ENCODE data around the gene EYA3.

Gene EYA3

DNA sequence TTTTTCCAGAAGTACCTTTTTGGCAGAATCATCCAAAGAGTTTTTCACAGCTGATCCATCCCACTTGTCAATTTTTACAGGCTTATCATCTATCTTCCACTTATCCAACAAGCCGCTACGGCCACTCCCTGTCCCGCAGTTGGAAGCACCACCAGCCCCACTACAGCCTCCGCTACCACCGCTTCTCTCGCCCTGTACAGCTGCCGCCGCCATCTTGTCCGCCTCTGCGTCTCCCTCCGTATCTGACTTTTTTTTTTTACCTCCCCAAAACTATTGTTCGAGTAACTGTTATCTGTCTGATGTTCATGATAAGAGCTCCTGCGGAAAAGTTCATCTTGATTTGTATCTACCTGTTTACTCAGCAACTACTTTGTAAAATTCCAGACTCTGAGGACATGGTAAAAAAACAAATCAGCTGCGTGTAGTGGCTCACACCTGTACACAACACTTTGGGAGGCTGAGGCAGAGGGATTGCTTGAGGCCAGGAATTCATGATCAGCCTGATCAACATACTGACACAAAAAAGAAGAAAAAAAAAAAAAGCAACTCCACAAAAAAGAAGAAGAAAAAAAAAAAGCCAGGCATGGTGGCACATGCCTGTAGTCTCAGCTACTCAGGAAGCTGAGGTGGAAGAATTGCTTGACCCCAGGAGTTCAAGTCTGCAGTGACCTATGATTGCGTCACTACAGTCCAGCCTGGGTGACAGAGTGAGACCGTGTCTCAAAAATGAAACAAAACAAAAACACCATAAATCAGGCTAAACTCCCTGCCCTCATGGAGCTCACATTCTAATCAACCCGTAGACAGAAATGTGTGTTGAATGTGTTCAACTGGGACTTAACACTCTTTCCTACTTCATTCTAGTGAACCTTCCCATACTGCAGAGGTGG lies 8.0 kb upstream of the EYA3 start:
- H3K4me1 Mint-ChIP-seq = no peaks in the 10 kb centered on the region
- no peaks in the 10 kb centered on the region for H3K36me3 Mint-ChIP-seq
- H3K9me3 Mint-ChIP-seq = no peaks in the 10 kb centered on the region
- H3K4me3 Mint-ChIP-seq = no peak overlapping the region
- no peak overlapping the region for H3K27ac Mint-ChIP-seq
- peaks cover 1% of the 10 kb centered on the region for H3K27me3 Mint-ChIP-seq

- peak overlapping the region; percentile 42 for H3K27ac Mint-ChIP-seq
- peak overlapping the region; percentile 72 for H3K4me3 Mint-ChIP-seq
- peaks cover 27% of the 10 kb centered on the region for H3K4me1 Mint-ChIP-seq
- no peaks in the 10 kb centered on the region for H3K9me3 Mint-ChIP-seq
- no peaks in the 10 kb centered on the region for H3K36me3 Mint-ChIP-seq
- peaks cover under 1% of the 10 kb centered on the region for H3K27me3 Mint-ChIP-seq
These were observed 2.8 kb upstream of the EYA3 start for GRCh38 chr1:28091043-28091781.

DNA sequence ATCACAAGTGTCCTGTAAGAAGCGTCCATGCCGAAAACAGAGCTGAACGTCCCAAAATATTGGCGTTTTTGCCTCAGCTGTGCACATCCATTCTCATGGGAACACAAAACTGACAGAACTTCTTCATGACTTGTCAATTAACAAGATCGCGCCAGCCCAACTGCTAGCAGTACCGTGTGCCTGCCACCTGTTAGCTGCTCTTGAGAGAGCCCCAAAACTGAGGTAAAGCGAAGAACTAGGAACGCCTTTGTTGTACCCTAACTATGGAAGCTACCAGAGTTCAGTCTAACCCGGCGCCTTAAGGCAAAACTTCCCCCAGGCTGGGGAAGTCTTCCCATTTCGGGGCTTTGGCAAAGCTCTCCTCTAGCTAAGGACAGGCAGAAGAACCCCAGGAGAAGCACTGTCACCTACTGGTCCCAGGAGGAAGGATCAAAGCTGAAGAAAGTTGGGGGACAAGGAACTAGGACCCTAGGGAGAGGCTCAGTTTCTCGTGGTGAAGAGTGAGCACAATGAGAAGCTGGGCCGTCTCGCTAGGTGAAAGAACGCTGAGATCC lies 719 bp downstream of the EYA3 start:
- no peaks in the 10 kb centered on the region for H3K27me3 Mint-ChIP-seq
- no peaks in the 10 kb centered on the region for H3K9me3 Mint-ChIP-seq
- peak overlapping the region; percentile 94 for H3K27ac Mint-ChIP-seq
- H3K4me1 Mint-ChIP-seq = peaks cover 39% of the 10 kb centered on the region
- peak overlapping the region; percentile 96 for H3K4me3 Mint-ChIP-seq
- H3K36me3 Mint-ChIP-seq = no peaks in the 10 kb centered on the region

- H3K9me3 Mint-ChIP-seq = no peaks in the 10 kb centered on the region
These were observed 1.8 kb downstream of the EYA3 start for GRCh38 chr1:28086651-28087050.

DNA sequence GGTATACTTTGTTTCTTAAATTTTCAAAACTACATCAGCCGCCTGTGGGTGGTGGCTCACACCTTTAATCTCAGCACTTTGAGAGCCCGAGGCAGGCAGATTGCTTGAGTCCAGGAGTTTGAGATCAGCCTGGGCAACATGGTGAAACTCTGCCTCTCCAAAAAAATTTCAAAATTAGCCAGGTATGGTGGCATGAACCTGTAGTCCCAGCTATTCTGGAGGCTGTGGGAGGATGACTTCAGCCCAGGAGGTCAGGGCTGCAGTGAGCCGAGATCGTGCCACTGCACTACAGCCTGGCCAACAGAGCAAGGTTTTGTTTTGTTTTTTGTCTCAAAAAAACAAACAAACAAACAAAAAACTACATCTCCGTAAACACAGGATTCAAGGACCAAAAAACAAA lies 3.3 kb downstream of the EYA3 start:
- no peaks in the 10 kb centered on the region for H3K36me3 Mint-ChIP-seq
- H3K4me1 Mint-ChIP-seq = peaks cover 35% of the 10 kb centered on the region
- H3K27ac Mint-ChIP-seq = no peak overlapping the region
- no peaks in the 10 kb centered on the region for H3K27me3 Mint-ChIP-seq
- H3K9me3 Mint-ChIP-seq = no peaks in the 10 kb centered on the region
- no peak overlapping the region for H3K4me3 Mint-ChIP-seq

More at GRCh38 chr1:28086651-28087050, 1.8 kb downstream of the EYA3 start:
- Mint-ChIP-seq H3K27me3 (no peaks in the 10 kb centered on the region), H3K36me3 (no peaks in the 10 kb centered on the region), H3K27ac (no peak overlapping the region), H3K4me3 (peak overlapping the region; percentile 96), H3K4me1 (peaks cover 43% of the 10 kb centered on the region)

GRCh38 chr1:28083876-28084275 lies 4.5 kb downstream of the EYA3 start:
- Mint-ChIP-seq H3K27ac (no peak overlapping the region), H3K4me1 (peaks cover 36% of the 10 kb centered on the region), H3K4me3 (no peak overlapping the region)

GRCh38 chr1:28078680-28079626 lies 9.5 kb downstream of the EYA3 start:
- no peaks in the 10 kb centered on the region for H3K9me3 Mint-ChIP-seq
- no peaks in the 10 kb centered on the region for H3K36me3 Mint-ChIP-seq
- H3K27me3 Mint-ChIP-seq = no peaks in the 10 kb centered on the region
- H3K4me3 Mint-ChIP-seq = no peak overlapping the region
- no peak overlapping the region for H3K27ac Mint-ChIP-seq
- peaks cover 33% of the 10 kb centered on the region for H3K4me1 Mint-ChIP-seq

More at GRCh38 chr1:28083876-28084275, 4.5 kb downstream of the EYA3 start:
- Mint-ChIP-seq H3K27me3 (no peaks in the 10 kb centered on the region), H3K36me3 (no peaks in the 10 kb centered on the region), H3K9me3 (no peaks in the 10 kb centered on the region)

- Mint-ChIP-seq H3K9me3 (no peaks in the 10 kb centered on the region), H3K27ac (peak overlapping the region; percentile 18), H3K27me3 (no peaks in the 10 kb centered on the region), H3K4me3 (no peak overlapping the region), H3K36me3 (no peaks in the 10 kb centered on the region), H3K4me1 (peaks cover 38% of the 10 kb centered on the region)
These were observed 10.1 kb downstream of the EYA3 start for GRCh38 chr1:28078262-28078661.

DNA sequence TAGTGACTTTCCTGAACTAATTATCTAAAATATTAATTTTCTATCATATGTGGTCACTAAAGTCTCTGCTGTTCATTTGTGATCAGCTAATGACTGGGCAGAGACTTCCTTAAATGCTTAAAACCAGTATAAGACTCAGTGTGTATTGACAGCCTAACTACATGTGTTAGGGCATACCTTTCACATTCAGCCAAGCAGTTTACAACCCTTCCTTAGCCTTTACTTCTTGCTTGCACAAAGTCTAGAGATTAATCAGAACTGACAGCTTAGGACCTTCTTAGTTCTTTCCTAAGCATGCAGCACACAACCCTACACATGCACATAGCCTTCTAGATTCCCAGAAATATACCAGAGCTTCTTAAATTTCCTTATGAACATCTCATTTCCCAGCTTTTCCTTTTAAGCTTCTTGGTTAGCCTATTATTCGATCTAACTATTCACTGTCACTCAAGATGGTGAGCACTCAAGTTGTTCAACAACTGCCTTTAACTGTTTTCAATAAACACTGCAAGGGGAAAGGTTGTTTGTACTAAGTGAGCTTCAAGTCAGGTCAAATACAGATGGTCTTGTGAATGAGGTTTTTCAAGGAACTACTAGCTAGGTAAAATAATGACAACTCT lies 13.4 kb downstream of the EYA3 start:
- Mint-ChIP-seq H3K27ac (peak overlapping the region; percentile 9), H3K4me1 (peaks cover 53% of the 10 kb centered on the region), H3K4me3 (no peak overlapping the region), H3K9me3 (no peaks in the 10 kb centered on the region), H3K27me3 (no peaks in the 10 kb centered on the region), H3K36me3 (no peaks in the 10 kb centered on the region)

GRCh38 chr1:28073867-28074266 lies 14.5 kb downstream of the EYA3 start:
- H3K36me3 Mint-ChIP-seq = no peaks in the 10 kb centered on the region

GRCh38 chr1:28071813-28072212 lies 16.6 kb downstream of the EYA3 start:
- Mint-ChIP-seq H3K36me3 (no peaks in the 10 kb centered on the region), H3K9me3 (no peaks in the 10 kb centered on the region), H3K4me1 (peaks cover 50% of the 10 kb centered on the region), H3K27ac (peak overlapping the region; percentile 51), H3K27me3 (no peaks in the 10 kb centered on the region), H3K4me3 (no peak overlapping the region)

More at GRCh38 chr1:28073867-28074266, 14.5 kb downstream of the EYA3 start:
- no peaks in the 10 kb centered on the region for H3K9me3 Mint-ChIP-seq
- no peaks in the 10 kb centered on the region for H3K27me3 Mint-ChIP-seq
- H3K27ac Mint-ChIP-seq = no peak overlapping the region
- no peak overlapping the region for H3K4me3 Mint-ChIP-seq
- H3K4me1 Mint-ChIP-seq = peaks cover 51% of the 10 kb centered on the region

- H3K27me3 Mint-ChIP-seq = no peaks in the 10 kb centered on the region
- H3K9me3 Mint-ChIP-seq = no peaks in the 10 kb centered on the region
- no peaks in the 10 kb centered on the region for H3K36me3 Mint-ChIP-seq
- no peak overlapping the region for H3K27ac Mint-ChIP-seq
- peaks cover 51% of the 10 kb centered on the region for H3K4me1 Mint-ChIP-seq
- no peak overlapping the region for H3K4me3 Mint-ChIP-seq
These were observed 17.5 kb downstream of the EYA3 start for GRCh38 chr1:28070725-28071593.

- Mint-ChIP-seq H3K27me3 (no peaks in the 10 kb centered on the region), H3K36me3 (no peaks in the 10 kb centered on the region), H3K9me3 (no peaks in the 10 kb centered on the region), H3K4me3 (no peak overlapping the region), H3K4me1 (peaks cover 42% of the 10 kb centered on the region), H3K27ac (peak overlapping the region; percentile 18)
These were observed 20.8 kb downstream of the EYA3 start for GRCh38 chr1:28067523-28068090.

All from activated naive CD4-positive, alpha-beta T cell treated with anti-CD3 and anti-CD28 coated beads, Interleukin-2, amount 50 U/mL, for 24 hours (primary cell).